ENCODE results near the gene STMN3. TPM values are rescaled to one million over a fixed set of nuclear protein-coding genes. Genes with fewer than 3 reads are reported as not detected.
A peak's percentile ranks its signal among the peaks of the same experiment; 100 is the strongest.

Gene STMN3
- total RNA-seq, 6 donors from 2014 or later: 2.1 to 16.5 (median 9.1) TPM

DNA sequence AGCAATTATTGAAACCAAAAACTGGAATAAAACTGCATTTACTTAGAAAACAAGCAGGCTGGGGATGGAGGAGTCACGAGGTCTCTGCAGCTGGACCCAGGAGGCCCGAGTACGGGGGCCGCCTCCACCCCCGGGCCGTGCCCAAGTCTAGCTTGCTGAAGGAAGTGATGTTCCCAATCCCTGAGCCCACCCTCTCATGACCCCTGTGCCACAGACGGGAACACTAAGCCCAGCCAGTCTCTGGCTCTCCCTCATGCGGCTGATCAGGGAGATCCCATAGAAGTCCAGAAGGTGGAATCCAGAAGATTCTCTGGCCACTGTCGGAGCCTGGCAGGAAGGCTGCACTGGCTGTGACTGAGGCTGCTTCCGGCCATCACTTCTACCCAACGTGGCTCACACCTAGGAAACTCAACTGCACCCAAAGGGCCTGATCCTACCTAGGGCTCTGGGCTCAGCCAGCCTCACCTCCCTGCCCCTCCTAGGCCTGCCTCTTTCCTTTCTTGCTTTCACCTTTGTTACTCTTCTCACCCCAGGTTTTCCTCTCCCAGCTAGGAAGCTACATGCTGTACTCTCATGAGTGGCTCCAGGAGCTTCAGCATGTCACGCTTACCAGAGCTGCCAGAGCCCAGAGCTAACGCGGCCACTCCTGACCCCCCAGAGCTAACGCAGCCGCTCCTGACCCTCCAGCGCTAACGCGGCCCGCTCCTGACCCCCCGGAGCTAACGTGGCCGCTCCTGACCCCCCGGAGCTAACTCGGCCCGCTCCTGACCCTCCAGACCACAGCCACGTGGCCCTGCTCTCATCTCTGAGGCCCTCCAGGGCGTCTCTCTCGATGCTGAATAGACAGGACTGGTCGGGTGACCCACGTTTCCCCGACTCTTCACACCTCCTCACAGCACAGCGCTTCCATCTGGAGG lies 54.5 kb downstream of the STMN3 start:
- WGBS, 2 donors: 88 to 93% methylated on average over 32 to 33 of the region's 33 CpGs
- Histone ChIP-seq H3K4me1 (no peaks in the 10 kb centered on the region), H3K36me3 (peaks cover 7 to 93% (median 55%) of the 10 kb centered on the region in 4 donors), H3K27me3 (no peaks in the 10 kb centered on the region), H3K4me3 (no peak overlapping the region), H3K9me3 (no peaks in the 10 kb centered on the region), H3K27ac (no peak overlapping the region)
- DNase-seq: no peak
- TF ChIP-seq POLR2AphosphoS5 (IDR thresholded peaks at IDR 0.05) (no peak), POLR2A (IDR thresholded peaks at IDR 0.05) (no peak), EP300 (IDR thresholded peaks at IDR 0.05) (no peak)
- TF ChIP-seq, protein P1, sequence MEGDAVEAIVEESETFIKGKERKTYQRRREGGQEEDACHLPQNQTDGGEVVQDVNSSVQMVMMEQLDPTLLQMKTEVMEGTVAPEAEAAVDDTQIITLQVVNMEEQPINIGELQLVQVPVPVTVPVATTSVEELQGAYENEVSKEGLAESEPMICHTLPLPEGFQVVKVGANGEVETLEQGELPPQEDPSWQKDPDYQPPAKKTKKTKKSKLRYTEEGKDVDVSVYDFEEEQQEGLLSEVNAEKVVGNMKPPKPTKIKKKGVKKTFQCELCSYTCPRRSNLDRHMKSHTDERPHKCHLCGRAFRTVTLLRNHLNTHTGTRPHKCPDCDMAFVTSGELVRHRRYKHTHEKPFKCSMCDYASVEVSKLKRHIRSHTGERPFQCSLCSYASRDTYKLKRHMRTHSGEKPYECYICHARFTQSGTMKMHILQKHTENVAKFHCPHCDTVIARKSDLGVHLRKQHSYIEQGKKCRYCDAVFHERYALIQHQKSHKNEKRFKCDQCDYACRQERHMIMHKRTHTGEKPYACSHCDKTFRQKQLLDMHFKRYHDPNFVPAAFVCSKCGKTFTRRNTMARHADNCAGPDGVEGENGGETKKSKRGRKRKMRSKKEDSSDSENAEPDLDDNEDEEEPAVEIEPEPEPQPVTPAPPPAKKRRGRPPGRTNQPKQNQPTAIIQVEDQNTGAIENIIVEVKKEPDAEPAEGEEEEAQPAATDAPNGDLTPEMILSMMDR (IDR thresholded peaks at IDR 0.05): no peak
- ATAC-seq (ENCODE audit: low FRiP score in 2 of 2): no peak

GRCh38 chr20:63597651-63598478 lies 55.4 kb downstream of the STMN3 start:
- no peak for ATAC-seq (ENCODE audit: low FRiP score in 2 of 2)
- TF ChIP-seq EP300 (IDR thresholded peaks at IDR 0.05) (no peak), POLR2AphosphoS5 (IDR thresholded peaks at IDR 0.05) (no peak), POLR2A (IDR thresholded peaks at IDR 0.05) (no peak)
- TF ChIP-seq, protein P1 (IDR thresholded peaks at IDR 0.05): no peak
- H3K4me3 ChIP-seq: no peak overlapping the region
- H3K36me3 ChIP-seq: peaks cover 7 to 95% (median 58%) of the 10 kb centered on the region in 4 donors
- no peaks in the 10 kb centered on the region for H3K9me3 ChIP-seq
- H3K27ac ChIP-seq: no peak overlapping the region
- H3K27me3 ChIP-seq: no peaks in the 10 kb centered on the region
- no peaks in the 10 kb centered on the region for H3K4me1 ChIP-seq
- no peak for DNase-seq
- WGBS, 2 donors: 86 to 91% methylated on average over 21 to 23 of the region's 23 CpGs

GRCh38 chr20:63596423-63596822 lies 56.8 kb downstream of the STMN3 start:
- Histone ChIP-seq H3K4me1 (no peaks in the 10 kb centered on the region), H3K4me3 (no peak overlapping the region), H3K27me3 (no peaks in the 10 kb centered on the region), H3K9me3 (no peaks in the 10 kb centered on the region), H3K27ac (no peak overlapping the region), H3K36me3 (peaks cover 11 to 95% (median 59%) of the 10 kb centered on the region in 4 donors)
- ATAC-seq (ENCODE audit: low FRiP score in 2 of 2) (no peak), DNase-seq (no peak)
- TF ChIP-seq POLR2AphosphoS5 (IDR thresholded peaks at IDR 0.05): no peak
- WGBS, 2 donors: 83 to 94% methylated on average over 3 to 6 of the region's 6 CpGs

DNA sequence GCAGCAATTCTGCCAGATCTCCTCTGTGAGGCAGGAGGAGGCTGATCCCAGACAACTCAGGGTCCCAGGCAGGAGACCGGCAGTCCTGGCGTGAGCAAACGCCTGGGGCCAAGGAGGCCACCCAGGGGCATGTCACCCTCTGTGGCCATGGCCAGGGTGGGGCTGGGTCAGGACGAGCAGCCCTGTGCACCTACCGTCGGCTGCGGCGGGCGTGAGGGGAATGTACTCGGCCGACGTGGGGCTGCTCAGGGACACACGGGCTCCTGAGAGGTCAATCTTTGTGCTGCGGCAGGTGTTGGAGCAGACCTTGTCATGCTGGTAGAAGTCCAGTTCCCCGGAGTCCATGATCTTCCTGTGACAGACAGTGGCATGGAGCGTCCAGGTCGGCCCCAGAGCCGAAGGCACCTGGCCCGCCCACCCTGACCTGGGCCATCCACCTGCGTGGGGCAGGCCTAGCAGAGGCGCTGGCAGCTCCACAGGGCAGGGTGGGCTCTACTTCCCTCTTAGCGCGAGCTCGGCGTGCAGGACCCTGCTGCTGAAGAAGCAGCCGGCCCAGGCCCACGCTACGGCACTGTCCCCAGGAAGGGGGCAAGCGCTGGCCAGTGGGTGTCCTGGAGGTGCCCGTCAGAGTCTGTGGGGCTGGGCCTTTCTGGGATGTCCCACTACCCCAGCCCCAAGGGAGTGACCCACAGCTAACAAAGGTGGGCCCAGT lies 57.7 kb downstream of the STMN3 start:
- Histone ChIP-seq H3K9me3 (no peaks in the 10 kb centered on the region), H3K27me3 (no peaks in the 10 kb centered on the region), H3K36me3 (peaks cover 12 to 95% (median 60%) of the 10 kb centered on the region in 4 donors), H3K4me1 (no peaks in the 10 kb centered on the region), H3K27ac (no peak overlapping the region), H3K4me3 (no peak overlapping the region)
- ATAC-seq (ENCODE audit: low FRiP score in 2 of 2) (peak in 1 of 2 donors; percentile 23), DNase-seq (no peak)
- TF ChIP-seq POLR2AphosphoS5 (IDR thresholded peaks at IDR 0.05) (no peak), POLR2A (IDR thresholded peaks at IDR 0.05) (no peak), EP300 (IDR thresholded peaks at IDR 0.05) (no peak)
- TF ChIP-seq, protein P1 (IDR thresholded peaks at IDR 0.05): no peak
- 85 to 92% methylated on average over 11 to 28 of the region's 30 CpGs for WGBS, 2 donors
